HG03457 (cell line): ENCODE measurements around the gene RAB44.
A peak's percentile ranks its signal among the peaks of the same experiment; 100 is the strongest.
"Not testable (repeated sequence)": the region's sequence is repeated elsewhere in the genome, so short reads cannot be mapped to it uniquely, and the experiment has no call there.

Experiments used
- ATAC-seq: cut with Tn5 transposase; IDR thresholded peaks from one replicate; pipeline ENCODE4 v1.9.1; 2021; ENCODE audit warnings: moderate number of reproducible peaks; ENCODE audit not compliant: unreplicated experiment

RAB44 gene

GRCh38 chr6:36697481-36697903 lies at the start of gene RAB44:
RAB44 (plus strand) TSS chr6:36697826; CDS start chr6:36704236, 6,410 bp downstream.
- ATAC-seq: no peak

DNA sequence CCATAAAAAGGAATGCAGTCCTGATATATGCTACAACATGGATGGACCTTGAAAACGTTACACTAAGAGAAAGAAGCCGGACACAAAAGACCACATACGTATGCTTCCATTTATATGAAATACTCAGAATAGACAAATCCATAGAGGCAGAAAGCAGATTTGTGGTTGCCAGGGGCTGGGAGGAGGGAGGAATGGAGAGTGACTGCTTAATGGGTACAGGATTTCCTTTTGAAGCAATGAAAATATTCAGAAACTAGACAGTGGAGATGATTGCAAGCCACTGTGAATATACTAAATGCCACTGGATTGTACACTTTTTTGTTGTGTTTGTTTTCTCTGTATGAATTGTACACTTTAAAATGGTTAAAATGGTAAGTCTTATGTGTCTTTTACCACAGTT lies 48.5 kb upstream of the RAB44 start:
- no peak for ATAC-seq

GRCh38 chr6:36649701-36650484 lies 47.7 kb upstream of the RAB44 start:
- no peak for ATAC-seq

DNA sequence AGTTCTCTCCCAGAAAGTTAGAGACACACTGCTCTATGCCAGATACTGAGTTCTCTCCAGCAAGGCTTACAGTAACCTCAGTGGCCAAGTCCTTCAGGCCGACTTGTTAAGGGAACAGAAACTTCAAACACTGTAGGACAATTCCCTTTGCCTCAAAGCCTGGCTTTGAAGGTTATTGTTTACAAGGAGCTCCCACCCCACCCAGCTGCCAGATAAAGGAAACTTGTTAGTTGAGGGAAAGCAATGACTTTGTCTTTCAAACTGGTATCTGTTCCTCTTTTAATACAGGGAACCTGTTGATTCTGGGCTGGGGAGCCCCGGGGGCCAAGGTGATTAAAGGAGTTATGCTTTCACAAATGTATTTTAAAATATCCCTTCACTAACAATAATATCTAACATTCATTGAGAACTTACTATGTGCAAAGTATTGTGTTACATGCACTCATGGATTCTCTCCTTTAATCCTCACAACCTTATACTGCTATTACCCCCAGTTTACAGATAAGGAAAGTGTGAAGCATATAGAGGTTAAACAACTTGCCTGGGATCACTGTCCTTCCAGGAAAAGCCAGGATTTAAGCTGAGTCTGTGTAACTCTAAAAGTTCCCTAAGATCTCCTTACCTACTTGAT lies 46.7 kb upstream of the RAB44 start:
- no peak for ATAC-seq

DNA sequence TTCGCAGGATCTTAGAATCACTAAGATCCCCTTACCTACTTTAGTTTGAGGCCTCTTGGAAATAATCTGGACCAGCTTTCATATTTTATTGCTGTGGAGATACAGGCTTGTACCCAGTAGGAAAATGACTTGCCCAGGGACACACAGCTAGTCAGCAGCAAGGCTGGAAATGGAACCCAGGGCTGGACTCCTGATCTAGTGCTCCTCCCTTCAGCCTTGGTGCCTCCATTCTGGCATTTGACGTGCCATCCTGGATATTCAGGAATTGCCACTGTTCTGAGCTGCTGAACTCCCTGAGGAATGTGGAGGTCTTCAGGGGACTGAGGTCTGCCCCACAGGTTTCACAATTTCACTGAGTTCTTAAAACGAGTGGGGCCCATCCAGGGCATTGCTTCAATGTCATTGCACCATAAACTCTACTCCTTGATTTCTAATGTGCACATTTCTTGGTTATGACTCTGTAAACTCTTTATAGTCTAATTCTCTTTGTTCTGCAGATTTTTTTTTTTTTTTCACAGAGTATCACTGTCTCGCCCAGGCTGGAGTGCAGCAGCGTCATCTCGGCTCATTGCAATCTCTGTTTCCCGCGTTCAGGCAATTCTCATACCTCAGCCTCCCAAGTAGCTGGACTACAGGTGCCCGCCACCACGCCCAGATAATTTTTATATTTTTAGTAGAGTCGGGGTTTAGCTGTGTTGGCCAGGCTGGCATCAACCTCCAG lies 45.8 kb upstream of the RAB44 start:
- ATAC-seq: no peak

GRCh38 chr6:36654469-36654868 lies 43.2 kb upstream of the RAB44 start:
- ATAC-seq: not testable (repeated sequence)

- no peak for ATAC-seq
Measured at GRCh38 chr6:36655085-36655724, 42.4 kb upstream of the RAB44 start.

- no peak for ATAC-seq
Measured at GRCh38 chr6:36656441-36656840, 41.2 kb upstream of the RAB44 start.

DNA sequence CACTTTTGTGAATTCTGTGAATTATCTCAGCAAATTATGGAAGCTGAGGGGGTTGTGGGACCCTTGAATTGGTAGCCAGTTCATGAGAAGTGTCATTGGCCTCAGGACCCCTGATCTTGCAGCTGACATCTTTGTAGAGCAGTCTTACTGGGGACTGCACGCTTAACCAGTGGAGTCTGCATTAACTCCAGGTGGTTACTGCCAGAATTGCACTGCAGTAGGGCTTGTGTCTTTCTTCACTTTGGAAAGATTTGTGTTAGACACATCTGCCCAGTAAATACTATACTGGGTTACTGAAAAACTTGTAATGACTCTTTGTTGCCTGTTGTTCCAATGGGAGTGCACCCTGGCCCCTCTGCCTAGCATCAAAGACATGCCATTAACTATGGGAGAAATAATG lies 40.4 kb upstream of the RAB44 start:
- no peak for ATAC-seq

DNA sequence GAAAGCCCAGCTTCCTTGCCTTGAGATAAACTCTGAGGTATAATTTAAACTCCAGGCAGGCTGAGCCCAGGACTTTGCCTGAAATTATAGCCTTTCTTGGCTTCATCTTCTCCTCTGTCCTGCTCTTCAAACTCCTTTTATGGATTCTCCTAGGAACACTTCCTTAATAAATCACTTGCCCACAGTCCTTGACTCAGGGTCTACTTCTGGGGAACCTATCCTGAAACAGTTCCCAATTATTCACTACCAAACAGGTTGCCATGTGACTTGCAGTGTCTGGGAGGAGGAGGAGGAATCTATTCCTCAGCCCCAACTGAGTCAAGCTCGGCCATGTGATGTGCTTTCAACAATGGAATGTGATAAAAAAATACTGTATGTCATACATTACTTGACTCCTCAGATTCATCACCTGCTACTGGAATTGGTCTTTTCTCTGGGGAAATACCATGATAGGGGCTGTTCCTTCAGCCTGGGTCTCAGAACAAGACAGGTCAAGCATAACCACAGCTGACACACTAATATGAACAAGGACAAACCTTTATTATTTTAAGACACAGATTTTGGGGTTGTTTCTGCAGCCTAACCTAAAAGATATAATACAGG lies 39.6 kb upstream of the RAB44 start:
- ATAC-seq: no peak

DNA sequence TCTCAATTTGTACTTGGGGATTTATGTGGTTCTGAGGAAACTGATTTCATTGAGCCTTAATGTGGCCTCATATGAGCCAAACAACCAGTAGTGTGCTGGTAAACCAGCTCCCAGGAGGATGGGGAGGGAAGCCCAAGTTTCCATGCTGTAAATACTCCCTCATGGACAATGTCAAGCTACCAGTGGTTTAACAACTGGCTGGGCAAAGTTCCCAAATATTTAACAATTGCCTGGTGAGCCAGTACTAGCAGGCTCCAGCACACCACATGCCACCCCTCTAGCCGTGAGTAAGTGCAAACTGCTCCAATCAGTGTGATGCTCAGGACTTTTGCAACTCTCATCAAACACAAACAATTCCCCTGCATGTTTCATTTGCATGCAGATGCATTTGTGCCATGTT lies 38.4 kb upstream of the RAB44 start:
- no peak for ATAC-seq

DNA sequence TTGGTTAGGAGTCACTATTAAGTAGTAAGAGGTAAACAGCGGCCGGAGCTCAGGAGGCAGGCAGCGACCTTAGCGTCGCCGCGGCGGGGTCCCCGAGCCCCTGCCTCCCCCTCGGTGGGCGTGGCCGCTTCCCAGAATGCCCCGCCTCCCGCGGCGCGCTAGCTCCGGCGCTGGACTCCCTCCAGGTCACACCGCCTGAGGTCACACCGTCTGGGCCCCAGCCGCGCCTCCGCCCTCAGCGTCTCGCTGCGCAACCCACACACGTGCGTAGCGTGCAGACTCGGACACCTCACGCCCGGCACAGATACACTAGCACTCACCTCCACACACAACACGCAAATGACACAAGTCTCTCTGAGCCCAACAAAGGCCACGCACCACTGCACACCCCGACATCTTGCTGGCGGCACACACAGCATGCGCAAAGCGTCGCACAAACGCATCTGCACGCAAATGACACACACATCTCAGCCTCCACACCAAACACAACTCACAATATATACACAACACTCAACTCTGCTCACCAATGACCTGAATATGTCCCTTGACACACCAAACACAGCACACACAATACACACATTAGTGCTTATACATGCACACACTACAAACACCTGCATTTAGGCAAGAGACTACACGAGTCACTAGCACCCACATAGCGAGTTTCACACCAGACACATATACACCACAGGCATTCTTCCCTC lies 36.7 kb upstream of the RAB44 start:
- no peak for ATAC-seq

- no peak for ATAC-seq
Measured at GRCh38 chr6:36662380-36662779, 35.2 kb upstream of the RAB44 start.

GRCh38 chr6:36662827-36663256 lies 34.8 kb upstream of the RAB44 start:
- ATAC-seq: no peak

- ATAC-seq: no peak
Measured at GRCh38 chr6:36663504-36664446, 33.9 kb upstream of the RAB44 start.

- ATAC-seq: no peak
Measured at GRCh38 chr6:36665180-36665579, 32.4 kb upstream of the RAB44 start.

- ATAC-seq: no peak
Measured at GRCh38 chr6:36666287-36666686, 31.3 kb upstream of the RAB44 start.

GRCh38 chr6:36666826-36667591 lies 30.6 kb upstream of the RAB44 start:
- peak; percentile 53 for ATAC-seq
